ENCODE data around the gene FAM117A.
"Not testable (repeated sequence)": the region's sequence is repeated elsewhere in the genome, so short reads cannot be mapped to it uniquely, and the experiment has no call there.

The FAM117A gene

GRCh38 chr17:49677933-49678847 is 85.7 kb downstream of the FAM117A start, which contains the start of gene SPOP:
SPOP (minus strand) TSS chr17:49678097; CDS start chr17:49622810, 55,287 bp downstream.
- ATAC-seq: peak; percentile 92 to 94

- peak; percentile 63 for ATAC-seq
Observed at GRCh38 chr17:49677134-49677932, 86.6 kb downstream of the FAM117A start.

GRCh38 chr17:49676276-49676868 is 87.6 kb downstream of the FAM117A start:
- no peak for ATAC-seq

- ATAC-seq: no peak
Observed at GRCh38 chr17:49674507-49674906, 89.4 kb downstream of the FAM117A start.

GRCh38 chr17:49673679-49674078 is 90.3 kb downstream of the FAM117A start:
- not testable (repeated sequence) for ATAC-seq

- peak in 1 of 2 donors; percentile 13 for ATAC-seq
Observed at GRCh38 chr17:49670641-49671040, 93.3 kb downstream of the FAM117A start.

GRCh38 chr17:49670002-49670401 is 93.9 kb downstream of the FAM117A start:
- ATAC-seq: no peak

- ATAC-seq: no peak
Observed at GRCh38 chr17:49667854-49668253, 96.1 kb downstream of the FAM117A start.

- no peak for ATAC-seq
Observed at GRCh38 chr17:49664706-49665211, 99.2 kb downstream of the FAM117A start.
